ENCODE measurements around the gene CNKSR3. TPM values are rescaled to one million over a fixed set of nuclear protein-coding genes. Genes with fewer than 3 reads are reported as not detected.
A peak's percentile ranks its signal among the peaks of the same experiment; 100 is the strongest.

CNKSR3 gene
- total RNA-seq (not detected), polyA plus RNA-seq (not detected)

DNA sequence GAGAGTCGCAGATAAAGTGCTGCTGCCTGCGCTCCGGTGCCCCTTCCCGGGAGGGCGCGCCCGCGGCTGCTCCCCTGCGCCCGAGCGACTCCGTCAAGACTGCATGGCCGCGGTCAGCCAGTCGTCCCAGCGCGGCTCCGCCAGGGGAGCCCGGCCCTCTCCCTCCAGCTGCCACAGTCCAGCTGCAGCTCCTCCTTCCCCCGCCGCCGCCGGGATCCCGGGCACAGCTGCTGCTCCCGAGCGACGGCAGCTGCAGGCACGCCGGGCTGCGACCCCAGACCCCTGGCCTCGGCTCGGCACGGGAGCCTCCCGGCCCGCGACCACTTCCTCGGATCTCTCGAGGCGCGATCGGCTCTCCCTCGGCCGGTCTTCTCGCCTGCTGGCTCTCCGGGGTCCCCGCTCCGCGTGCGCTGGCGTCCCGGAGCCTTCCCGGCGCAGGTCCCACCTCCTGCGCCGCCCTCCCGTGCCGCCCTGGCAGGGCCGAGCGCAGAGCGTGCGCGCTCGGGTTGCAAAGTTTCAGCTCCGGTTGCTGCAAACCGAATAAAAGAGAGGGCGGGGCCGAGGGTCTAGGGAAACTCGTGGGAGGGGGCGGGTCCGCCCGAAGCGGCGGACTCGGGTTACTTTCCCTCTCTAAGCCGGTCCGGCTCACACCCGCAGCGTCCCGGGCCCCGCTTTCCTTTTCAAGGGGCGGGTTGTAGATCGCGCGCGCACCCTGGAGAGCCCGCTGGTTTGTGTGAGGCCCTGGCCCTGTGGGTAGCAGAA, at the start of gene CNKSR3:
TSS of gene CNKSR3 (minus strand) at position 542 of the 762 bp plus-strand sequence. CDS start 571 bp downstream, outside the sequence.
- peaks cover 31 to 39% of the 10 kb centered on the region in 2 donors for H3K27me3 Mint-ChIP-seq
- Histone ChIP-seq H3K36me3 (ENCODE audit: insufficient read depth, low read length) (no peaks in the 10 kb centered on the region), H3K27ac (ENCODE audit: low read depth, low read length) (no peak within 1 kb of the TSS), H3K9me3 (ENCODE audit: control insufficient read depth in 1 of 2, low read length in 2 of 2) (no peaks in the 10 kb centered on the region), H3K27me3 (ENCODE audit: insufficient read depth, low read length) (no peaks in the 10 kb centered on the region), H3K4me3 (ENCODE audit: low read length in 2 of 2) (no peak within 1 kb of the TSS), H3K4me1 (ENCODE audit: insufficient read depth, low read length) (peaks cover 5% of the 10 kb centered on the region)
- peaks cover 0 to 3% (median 0%) of the 10 kb centered on the region in 8 donors for H3K9me3 Mint-ChIP-seq
- intact Hi-C loops (cut with micrococcal nuclease): no loop called here
- POLR2A ChIA-PET (ENCODE audit: partially characterized antibody): no interaction called here
- no peaks in the 10 kb centered on the region for H3K36me3 Mint-ChIP-seq
- no peak for DNase-seq
- peak within 1 kb of the TSS; percentile 41 to 80 (median 70) for H3K4me3 Mint-ChIP-seq
- CTCF ChIA-PET (ENCODE audit: partially characterized antibody): no interaction called here
- H3K27ac Mint-ChIP-seq: no peak within 1 kb of the TSS
- H3K4me1 Mint-ChIP-seq: peaks cover 6 to 13% (median 8%) of the 10 kb centered on the region in 4 donors

GRCh38 chr6:154558984-154559383, 48.5 kb upstream of the CNKSR3 start:
- intact Hi-C loops (cut with micrococcal nuclease): no loop called here

DNA sequence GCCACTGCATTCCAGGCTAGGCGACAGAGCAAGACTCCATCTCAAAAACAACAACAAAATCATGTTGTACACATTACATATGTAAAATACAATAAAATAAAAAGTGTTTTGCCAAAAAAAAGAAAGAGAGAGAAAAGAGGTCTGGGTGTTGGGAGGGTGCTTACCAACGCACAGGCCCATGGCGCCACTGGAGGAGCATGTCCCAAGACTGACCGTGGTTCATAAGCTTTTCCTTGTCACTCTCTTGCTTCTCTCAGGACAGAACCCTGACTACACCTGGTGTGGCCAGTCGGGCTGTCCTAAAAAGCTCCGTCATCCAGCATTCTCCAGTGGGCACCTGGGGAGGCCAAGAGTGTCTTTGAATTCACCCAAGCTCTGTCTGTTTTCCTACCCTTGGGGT, 48.0 kb upstream of the CNKSR3 start:
- peaks cover 2 to 6% of the 10 kb centered on the region in 2 donors for H3K27me3 Mint-ChIP-seq
- DNase-seq: no peak
- H3K27ac Mint-ChIP-seq: no peak overlapping the region
- intact Hi-C loops (cut with micrococcal nuclease): no loop called here
- Histone ChIP-seq H3K27me3 (ENCODE audit: insufficient read depth, low read length) (no peaks in the 10 kb centered on the region), H3K4me3 (ENCODE audit: low read length in 2 of 2) (no peak overlapping the region), H3K4me1 (ENCODE audit: insufficient read depth, low read length) (no peaks in the 10 kb centered on the region), H3K9me3 (ENCODE audit: control insufficient read depth in 1 of 2, low read length in 2 of 2) (no peaks in the 10 kb centered on the region), H3K27ac (ENCODE audit: low read depth, low read length) (no peak overlapping the region), H3K36me3 (ENCODE audit: insufficient read depth, low read length) (no peaks in the 10 kb centered on the region)
- ChIA-PET CTCF (ENCODE audit: partially characterized antibody) (no interaction called here), POLR2A (ENCODE audit: partially characterized antibody) (no interaction called here)
- no peaks in the 10 kb centered on the region for H3K4me1 Mint-ChIP-seq
- peaks cover 0 to 3% (median 0%) of the 10 kb centered on the region in 8 donors for H3K9me3 Mint-ChIP-seq
- H3K4me3 Mint-ChIP-seq: no peak overlapping the region
- no peaks in the 10 kb centered on the region for H3K36me3 Mint-ChIP-seq

More at GRCh38 chr6:154558984-154559383, 48.5 kb upstream of the CNKSR3 start:
- POLR2A ChIA-PET (ENCODE audit: partially characterized antibody): no interaction called here
- Histone ChIP-seq H3K9me3 (ENCODE audit: control insufficient read depth in 1 of 2, low read length in 2 of 2) (no peaks in the 10 kb centered on the region), H3K4me1 (ENCODE audit: insufficient read depth, low read length) (no peaks in the 10 kb centered on the region), H3K27me3 (ENCODE audit: insufficient read depth, low read length) (no peaks in the 10 kb centered on the region), H3K27ac (ENCODE audit: low read depth, low read length) (no peak overlapping the region), H3K36me3 (ENCODE audit: insufficient read depth, low read length) (no peaks in the 10 kb centered on the region), H3K4me3 (ENCODE audit: low read length in 2 of 2) (no peak overlapping the region)
- CTCF ChIA-PET (ENCODE audit: partially characterized antibody): interaction anchor here (0.6 kb wide), 1 partner anchor 18 kb away, joined by 4 read pairs; no protein-coding TSS in a partner anchor
- Mint-ChIP-seq H3K27me3 (peaks cover 2 to 6% of the 10 kb centered on the region in 2 donors), H3K36me3 (no peaks in the 10 kb centered on the region), H3K9me3 (peaks cover 0 to 3% (median 0%) of the 10 kb centered on the region in 8 donors), H3K4me1 (no peaks in the 10 kb centered on the region), H3K27ac (no peak overlapping the region), H3K4me3 (no peak overlapping the region)
- DNase-seq: no peak

DNA sequence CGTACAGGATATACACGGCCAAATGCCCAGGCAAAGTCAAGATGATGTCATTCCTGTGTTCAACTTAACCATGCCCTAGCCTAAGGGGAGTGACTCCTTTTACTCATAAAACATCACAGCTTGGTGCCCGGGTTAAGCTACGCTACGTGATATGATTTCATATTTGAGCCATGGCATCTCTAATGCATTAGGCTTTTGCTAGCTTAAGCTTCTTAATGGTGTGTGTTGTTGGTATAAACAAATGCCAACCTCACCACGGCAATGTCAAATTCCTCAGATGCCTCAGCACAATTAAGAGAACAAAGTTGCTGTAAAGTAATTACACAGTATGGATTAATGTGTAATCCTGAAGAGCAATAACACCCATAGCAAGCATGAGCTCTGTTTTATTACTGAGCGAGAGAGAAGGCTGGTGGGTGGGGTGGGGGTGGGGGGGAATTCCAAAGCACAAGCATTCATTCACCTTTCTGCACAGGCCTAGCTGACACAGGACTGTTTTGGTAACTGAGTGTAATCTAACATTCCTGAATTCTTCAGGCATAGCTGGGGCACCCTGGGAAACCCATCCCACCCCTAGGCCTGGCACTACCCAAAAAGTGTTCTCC, 44.7 kb upstream of the CNKSR3 start:
- Mint-ChIP-seq H3K27me3 (peaks cover 4 to 9% of the 10 kb centered on the region in 2 donors), H3K9me3 (peaks cover 0 to 3% (median 0%) of the 10 kb centered on the region in 8 donors), H3K36me3 (no peaks in the 10 kb centered on the region), H3K4me1 (no peaks in the 10 kb centered on the region), H3K4me3 (no peak overlapping the region), H3K27ac (no peak overlapping the region)
- DNase-seq: no peak
- Histone ChIP-seq H3K4me3 (ENCODE audit: low read length in 2 of 2) (no peak overlapping the region), H3K27ac (ENCODE audit: low read depth, low read length) (no peak overlapping the region), H3K36me3 (ENCODE audit: insufficient read depth, low read length) (no peaks in the 10 kb centered on the region), H3K27me3 (ENCODE audit: insufficient read depth, low read length) (no peaks in the 10 kb centered on the region), H3K4me1 (ENCODE audit: insufficient read depth, low read length) (no peaks in the 10 kb centered on the region), H3K9me3 (ENCODE audit: control insufficient read depth in 1 of 2, low read length in 2 of 2) (no peaks in the 10 kb centered on the region)
- POLR2A ChIA-PET (ENCODE audit: partially characterized antibody): no interaction called here
- CTCF ChIA-PET (ENCODE audit: partially characterized antibody): no interaction called here
- intact Hi-C loops (cut with micrococcal nuclease): no loop called here

- ChIA-PET POLR2A (ENCODE audit: partially characterized antibody) (no interaction called here), CTCF (ENCODE audit: partially characterized antibody) (no interaction called here)
- H3K4me3 ChIP-seq (ENCODE audit: low read length in 2 of 2): no peak overlapping the region
- H3K27me3 Mint-ChIP-seq: peaks cover 4 to 9% of the 10 kb centered on the region in 2 donors
- no peaks in the 10 kb centered on the region for H3K9me3 ChIP-seq (ENCODE audit: control insufficient read depth in 1 of 2, low read length in 2 of 2)
- no peaks in the 10 kb centered on the region for H3K36me3 Mint-ChIP-seq
- H3K4me3 Mint-ChIP-seq: no peak overlapping the region
- H3K4me1 ChIP-seq (ENCODE audit: insufficient read depth, low read length): no peaks in the 10 kb centered on the region
- no peak overlapping the region for H3K27ac Mint-ChIP-seq
- H3K36me3 ChIP-seq (ENCODE audit: insufficient read depth, low read length): no peaks in the 10 kb centered on the region
- no peak overlapping the region for H3K27ac ChIP-seq (ENCODE audit: low read depth, low read length)
- H3K4me1 Mint-ChIP-seq: no peaks in the 10 kb centered on the region
- intact Hi-C loops (cut with micrococcal nuclease): no loop called here
- no peak for DNase-seq
- peaks cover 0 to 3% (median 0%) of the 10 kb centered on the region in 8 donors for H3K9me3 Mint-ChIP-seq
- no peaks in the 10 kb centered on the region for H3K27me3 ChIP-seq (ENCODE audit: insufficient read depth, low read length)
Observed at GRCh38 chr6:154554491-154554890, 44.0 kb upstream of the CNKSR3 start.

GRCh38 chr6:154550779-154551178, 40.3 kb upstream of the CNKSR3 start:
- H3K4me1 ChIP-seq (ENCODE audit: insufficient read depth, low read length): no peaks in the 10 kb centered on the region
- Mint-ChIP-seq H3K9me3 (peaks cover 0 to 2% (median 0%) of the 10 kb centered on the region in 8 donors), H3K4me1 (no peaks in the 10 kb centered on the region), H3K4me3 (no peak overlapping the region), H3K27me3 (peaks cover 4 to 5% of the 10 kb centered on the region in 2 donors), H3K27ac (no peak overlapping the region), H3K36me3 (no peaks in the 10 kb centered on the region)
- no peaks in the 10 kb centered on the region for H3K9me3 ChIP-seq (ENCODE audit: control insufficient read depth in 1 of 2, low read length in 2 of 2)
- no peak for DNase-seq
- no peaks in the 10 kb centered on the region for H3K27me3 ChIP-seq (ENCODE audit: insufficient read depth, low read length)
- POLR2A ChIA-PET (ENCODE audit: partially characterized antibody): no interaction called here
- H3K36me3 ChIP-seq (ENCODE audit: insufficient read depth, low read length): no peaks in the 10 kb centered on the region
- intact Hi-C loops (cut with micrococcal nuclease): no loop called here
- CTCF ChIA-PET (ENCODE audit: partially characterized antibody): no interaction called here
- no peak overlapping the region for H3K4me3 ChIP-seq (ENCODE audit: low read length in 2 of 2)
- no peak overlapping the region for H3K27ac ChIP-seq (ENCODE audit: low read depth, low read length)

DNA sequence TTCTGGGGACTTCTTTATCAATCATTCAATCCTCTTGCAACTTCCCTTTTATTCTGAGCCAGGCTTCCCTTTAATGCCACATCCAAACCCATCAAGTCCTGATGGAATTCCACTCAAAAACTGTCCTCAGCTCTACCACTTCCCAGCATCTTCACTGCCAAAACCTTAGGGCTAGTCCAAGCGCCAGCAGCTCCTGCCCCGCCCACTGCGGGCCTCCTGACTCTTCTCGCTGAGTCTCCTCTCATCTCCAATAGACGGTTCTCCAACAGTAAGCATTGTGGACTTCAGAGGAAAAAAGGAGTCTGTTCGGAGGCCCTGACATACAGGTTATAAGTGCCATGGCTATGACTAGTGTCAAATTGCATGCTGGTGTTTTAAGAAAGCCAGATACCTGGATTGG, 38.7 kb upstream of the CNKSR3 start:
- Histone ChIP-seq H3K36me3 (ENCODE audit: insufficient read depth, low read length) (no peaks in the 10 kb centered on the region), H3K27ac (ENCODE audit: low read depth, low read length) (no peak overlapping the region), H3K4me1 (ENCODE audit: insufficient read depth, low read length) (no peaks in the 10 kb centered on the region), H3K27me3 (ENCODE audit: insufficient read depth, low read length) (no peaks in the 10 kb centered on the region), H3K9me3 (ENCODE audit: control insufficient read depth in 1 of 2, low read length in 2 of 2) (no peaks in the 10 kb centered on the region), H3K4me3 (ENCODE audit: low read length in 2 of 2) (no peak overlapping the region)
- H3K36me3 Mint-ChIP-seq: no peaks in the 10 kb centered on the region
- H3K9me3 Mint-ChIP-seq: peaks cover 0 to 2% (median 0%) of the 10 kb centered on the region in 8 donors
- ChIA-PET CTCF (ENCODE audit: partially characterized antibody) (no interaction called here), POLR2A (ENCODE audit: partially characterized antibody) (no interaction called here)
- no peaks in the 10 kb centered on the region for H3K4me1 Mint-ChIP-seq
- no peak overlapping the region for H3K4me3 Mint-ChIP-seq
- H3K27ac Mint-ChIP-seq: peak overlapping the region in 1 of 7 donors; percentile 36
- no peak for DNase-seq
- peaks cover 4 to 7% of the 10 kb centered on the region in 2 donors for H3K27me3 Mint-ChIP-seq
- intact Hi-C loops (cut with micrococcal nuclease): no loop called here
